Central memory CD8-positive, alpha-beta T cell (primary cell): ENCODE data around the gene ATP2B3.

ENCODE experiments used
- ATAC-seq: fragments of 150-1000 bp; cut with Tn5 transposase; replicated peaks from 2 replicates; pipeline ENCODE4 v1.10.0; 2022; ENCODE audit warnings: mild to moderate bottlenecking, moderate FRiP score, moderate number of reproducible peaks; ENCODE audit not compliant: poor library complexity, severe bottlenecking; ENCODE audit errors: extremely low read depth
- DNase-seq, 2 donors: peaks; one replicate each; pipeline ENCODE4 v3.0.0; 2021; ENCODE audit warnings: low spot score in 2 of 2
- H3K27ac Mint-ChIP-seq: one replicate; pipeline ENCODE4 v1.8.0; 2022; ENCODE audit warnings: low read depth, mild to moderate bottlenecking, moderate library complexity, mixed read lengths
- H3K27me3 Mint-ChIP-seq: one replicate; pipeline ENCODE4 v1.8.0; 2022; ENCODE audit warnings: mixed read lengths
- H3K36me3 Mint-ChIP-seq: one replicate; pipeline ENCODE4 v1.8.0; 2022; ENCODE audit warnings: mild to moderate bottlenecking, moderate library complexity, mixed read lengths; ENCODE audit not compliant: insufficient read depth
- H3K4me1 Mint-ChIP-seq: one replicate; pipeline ENCODE4 v1.8.0; 2022; ENCODE audit warnings: mixed read lengths
- H3K4me3 Mint-ChIP-seq: one replicate; pipeline ENCODE4 v1.8.0; 2022; ENCODE audit warnings: mild to moderate bottlenecking, moderate library complexity, mixed read lengths
- H3K9me3 Mint-ChIP-seq: one replicate; pipeline ENCODE4 v1.8.0; 2022; ENCODE audit warnings: mixed read lengths

The ATP2B3 gene

GRCh38 chrX:153517423-153517822, at the start of gene ATP2B3:
Gene ATP2B3, plus strand, starts transcription at chrX:153517642. Its CDS starts 18,606 bp downstream, at chrX:153536248.
- DNase-seq (no peak), ATAC-seq (no peak)
- Mint-ChIP-seq H3K4me3 (no peak within 1 kb of the TSS), H3K27ac (no peak within 1 kb of the TSS), H3K9me3 (no peaks in the 10 kb centered on the region), H3K27me3 (peaks cover 35% of the 10 kb centered on the region), H3K36me3 (no peaks in the 10 kb centered on the region), H3K4me1 (no peaks in the 10 kb centered on the region)

GRCh38 chrX:153468008-153468580, 49.3 kb upstream of the ATP2B3 start:
- Mint-ChIP-seq H3K36me3 (peaks cover 4% of the 10 kb centered on the region), H3K4me3 (no peak overlapping the region), H3K4me1 (peaks cover 5% of the 10 kb centered on the region), H3K27ac (no peak overlapping the region), H3K9me3 (no peaks in the 10 kb centered on the region), H3K27me3 (no peaks in the 10 kb centered on the region)
- ATAC-seq (no peak), DNase-seq (no peak)

- H3K36me3 Mint-ChIP-seq = peaks cover 4% of the 10 kb centered on the region
- H3K4me1 Mint-ChIP-seq = peaks cover 5% of the 10 kb centered on the region
- H3K9me3 Mint-ChIP-seq = no peaks in the 10 kb centered on the region
- DNase-seq = peak in 1 of 2 donors; percentile 17
- no peaks in the 10 kb centered on the region for H3K27me3 Mint-ChIP-seq
- no peak overlapping the region for H3K27ac Mint-ChIP-seq
- H3K4me3 Mint-ChIP-seq = peak overlapping the region; percentile 72
- ATAC-seq = peak; percentile 38
These were observed 47.5 kb upstream of the ATP2B3 start for GRCh38 chrX:153469811-153470410.

- Mint-ChIP-seq H3K4me1 (peaks cover 5% of the 10 kb centered on the region), H3K27ac (no peak within 1 kb of the TSS), H3K9me3 (no peaks in the 10 kb centered on the region), H3K4me3 (peak within 1 kb of the TSS; percentile 72), H3K36me3 (peaks cover 2% of the 10 kb centered on the region), H3K27me3 (no peaks in the 10 kb centered on the region)
- DNase-seq = peak; percentile 77 to 78
- peak; percentile 88 for ATAC-seq
These were observed 46.8 kb upstream of the ATP2B3 start, which contains the start of gene HAUS7 for GRCh38 chrX:153470411-153471363. Gene HAUS7, minus strand, starts transcription at chrX:153470576. Its CDS starts 19 bp downstream, at chrX:153470557.

GRCh38 chrX:153471663-153472280, 45.7 kb upstream of the ATP2B3 start:
- no peaks in the 10 kb centered on the region for H3K27me3 Mint-ChIP-seq
- no peaks in the 10 kb centered on the region for H3K9me3 Mint-ChIP-seq
- no peak for DNase-seq
- no peak overlapping the region for H3K4me3 Mint-ChIP-seq
- ATAC-seq = no peak
- H3K36me3 Mint-ChIP-seq = peaks cover 2% of the 10 kb centered on the region
- H3K27ac Mint-ChIP-seq = no peak overlapping the region
- peaks cover 5% of the 10 kb centered on the region for H3K4me1 Mint-ChIP-seq

- peak overlapping the region; percentile 33 for H3K4me3 Mint-ChIP-seq
- peaks cover 2% of the 10 kb centered on the region for H3K36me3 Mint-ChIP-seq
- H3K9me3 Mint-ChIP-seq = no peaks in the 10 kb centered on the region
- H3K27ac Mint-ChIP-seq = no peak overlapping the region
- DNase-seq (no peak), ATAC-seq (no peak)
- no peaks in the 10 kb centered on the region for H3K4me1 Mint-ChIP-seq
- H3K27me3 Mint-ChIP-seq = no peaks in the 10 kb centered on the region
These were observed 44.3 kb upstream of the ATP2B3 start for GRCh38 chrX:153473126-153473525.

GRCh38 chrX:153474266-153474665, 43.2 kb upstream of the ATP2B3 start:
- H3K9me3 Mint-ChIP-seq = no peaks in the 10 kb centered on the region
- no peaks in the 10 kb centered on the region for H3K4me1 Mint-ChIP-seq
- no peak for ATAC-seq
- peak overlapping the region; percentile 41 for H3K4me3 Mint-ChIP-seq
- H3K36me3 Mint-ChIP-seq = peaks cover 2% of the 10 kb centered on the region
- DNase-seq = no peak
- no peak overlapping the region for H3K27ac Mint-ChIP-seq
- H3K27me3 Mint-ChIP-seq = no peaks in the 10 kb centered on the region

GRCh38 chrX:153474718-153475117, 42.7 kb upstream of the ATP2B3 start:
- no peaks in the 10 kb centered on the region for H3K27me3 Mint-ChIP-seq
- DNase-seq (no peak), ATAC-seq (no peak)
- H3K4me1 Mint-ChIP-seq = no peaks in the 10 kb centered on the region
- peak overlapping the region; percentile 41 for H3K4me3 Mint-ChIP-seq
- no peaks in the 10 kb centered on the region for H3K9me3 Mint-ChIP-seq
- H3K36me3 Mint-ChIP-seq = peaks cover 2% of the 10 kb centered on the region
- no peak overlapping the region for H3K27ac Mint-ChIP-seq

GRCh38 chrX:153475271-153475670, 42.2 kb upstream of the ATP2B3 start:
- Mint-ChIP-seq H3K27ac (no peak overlapping the region), H3K4me3 (peak overlapping the region; percentile 6), H3K27me3 (no peaks in the 10 kb centered on the region), H3K9me3 (no peaks in the 10 kb centered on the region), H3K4me1 (no peaks in the 10 kb centered on the region), H3K36me3 (peaks cover 2% of the 10 kb centered on the region)
- DNase-seq (no peak), ATAC-seq (no peak)

- Mint-ChIP-seq H3K27me3 (no peaks in the 10 kb centered on the region), H3K27ac (no peak overlapping the region), H3K9me3 (no peaks in the 10 kb centered on the region), H3K36me3 (no peaks in the 10 kb centered on the region), H3K4me3 (peak overlapping the region; percentile 65), H3K4me1 (no peaks in the 10 kb centered on the region)
- ATAC-seq (no peak), DNase-seq (no peak)
These were observed 41.6 kb upstream of the ATP2B3 start for GRCh38 chrX:153475751-153476281.

- no peak overlapping the region for H3K4me3 Mint-ChIP-seq
- ATAC-seq = no peak
- H3K27me3 Mint-ChIP-seq = no peaks in the 10 kb centered on the region
- no peaks in the 10 kb centered on the region for H3K9me3 Mint-ChIP-seq
- no peak for DNase-seq
- H3K27ac Mint-ChIP-seq = no peak overlapping the region
- no peaks in the 10 kb centered on the region for H3K4me1 Mint-ChIP-seq
- no peaks in the 10 kb centered on the region for H3K36me3 Mint-ChIP-seq
These were observed 40.6 kb upstream of the ATP2B3 start for GRCh38 chrX:153476666-153477363.
